ENCODE results near the gene RYR3. TPM values are rescaled to one million over a fixed set of nuclear protein-coding genes. Genes with fewer than 3 reads are reported as not detected.

RYR3 gene
- total RNA-seq, 1 experiment from 2014 or later, result 0.44 TPM

GRCh38 chr15:33655488-33655887, 344.7 kb downstream of the RYR3 start:
- in situ Hi-C loops (cut with HindIII; ENCODE audit: low sequenced_read_pairs), result no loop called here
- no peak for DNase-seq (ENCODE audit: low spot score)

GRCh38 chr15:33656168-33656567, 345.4 kb downstream of the RYR3 start:
- in situ Hi-C loops (cut with HindIII; ENCODE audit: low sequenced_read_pairs), result no loop called here
- no peak for DNase-seq (ENCODE audit: low spot score)

GRCh38 chr15:33660151-33660550, 349.4 kb downstream of the RYR3 start:
- DNase-seq (ENCODE audit: low spot score), result no peak
- in situ Hi-C loops (cut with HindIII; ENCODE audit: low sequenced_read_pairs), result no loop called here

GRCh38 chr15:33662014-33662413, 351.2 kb downstream of the RYR3 start:
- DNase-seq (ENCODE audit: low spot score), result no peak
- in situ Hi-C loops (cut with HindIII; ENCODE audit: low sequenced_read_pairs), result no loop called here

- DNase-seq (ENCODE audit: low spot score), result no peak
- in situ Hi-C loops (cut with HindIII; ENCODE audit: low sequenced_read_pairs), result no loop called here
Measured at GRCh38 chr15:33664947-33665346, 354.2 kb downstream of the RYR3 start.

GRCh38 chr15:33670567-33670966, 359.8 kb downstream of the RYR3 start:
- in situ Hi-C loops (cut with HindIII; ENCODE audit: low sequenced_read_pairs), result no loop called here
- no peak for DNase-seq (ENCODE audit: low spot score)

GRCh38 chr15:33671456-33671855, 360.7 kb downstream of the RYR3 start:
- in situ Hi-C loops (cut with HindIII; ENCODE audit: low sequenced_read_pairs), result no loop called here
- DNase-seq (ENCODE audit: low spot score), result no peak

GRCh38 chr15:33675246-33675645, 364.5 kb downstream of the RYR3 start:
- no peak for DNase-seq (ENCODE audit: low spot score)
- in situ Hi-C loops (cut with HindIII; ENCODE audit: low sequenced_read_pairs), result no loop called here

- in situ Hi-C loops (cut with HindIII; ENCODE audit: low sequenced_read_pairs), result no loop called here
- no peak for DNase-seq (ENCODE audit: low spot score)
Measured at GRCh38 chr15:33677238-33677830, 366.6 kb downstream of the RYR3 start.

- no peak for DNase-seq (ENCODE audit: low spot score)
- in situ Hi-C loops (cut with HindIII; ENCODE audit: low sequenced_read_pairs), result no loop called here
Measured at GRCh38 chr15:33678176-33678575, 367.4 kb downstream of the RYR3 start.

GRCh38 chr15:33678602-33679001, 367.8 kb downstream of the RYR3 start:
- no peak for DNase-seq (ENCODE audit: low spot score)
- in situ Hi-C loops (cut with HindIII; ENCODE audit: low sequenced_read_pairs), result no loop called here

- in situ Hi-C loops (cut with HindIII; ENCODE audit: low sequenced_read_pairs), result no loop called here
- DNase-seq (ENCODE audit: low spot score), result no peak
Measured at GRCh38 chr15:33679061-33679460, 368.3 kb downstream of the RYR3 start.

GRCh38 chr15:33680336-33680735, 369.6 kb downstream of the RYR3 start:
- DNase-seq (ENCODE audit: low spot score), result no peak
- in situ Hi-C loops (cut with HindIII; ENCODE audit: low sequenced_read_pairs), result no loop called here

- in situ Hi-C loops (cut with HindIII; ENCODE audit: low sequenced_read_pairs), result no loop called here
- no peak for DNase-seq (ENCODE audit: low spot score)
Measured at GRCh38 chr15:33693166-33693800, 382.5 kb downstream of the RYR3 start.

- in situ Hi-C loops (cut with HindIII; ENCODE audit: low sequenced_read_pairs), result no loop called here
- no peak for DNase-seq (ENCODE audit: low spot score)
Measured at GRCh38 chr15:33698126-33698525, 387.4 kb downstream of the RYR3 start.

GRCh38 chr15:33699145-33699544, 388.4 kb downstream of the RYR3 start:
- in situ Hi-C loops (cut with HindIII; ENCODE audit: low sequenced_read_pairs), result no loop called here
- DNase-seq (ENCODE audit: low spot score), result no peak

GRCh38 chr15:33699691-33700447, 389.1 kb downstream of the RYR3 start:
- in situ Hi-C loops (cut with HindIII; ENCODE audit: low sequenced_read_pairs), result no loop called here
- DNase-seq (ENCODE audit: low spot score), result peak; percentile 2

- peak; percentile 63 for DNase-seq (ENCODE audit: low spot score)
- in situ Hi-C loops (cut with HindIII; ENCODE audit: low sequenced_read_pairs), result no loop called here
Measured at GRCh38 chr15:33700695-33701303, 390.0 kb downstream of the RYR3 start.

GRCh38 chr15:33701304-33701696, 390.5 kb downstream of the RYR3 start:
- no peak for DNase-seq (ENCODE audit: low spot score)
- in situ Hi-C loops (cut with HindIII; ENCODE audit: low sequenced_read_pairs), result no loop called here

GRCh38 chr15:33706173-33706572, 395.4 kb downstream of the RYR3 start:
- in situ Hi-C loops (cut with HindIII; ENCODE audit: low sequenced_read_pairs), result no loop called here
- DNase-seq (ENCODE audit: low spot score), result no peak

Data from G401 (cell line).